ENCODE results near the gene SMG6.

Gene SMG6

GRCh38 chr17:2137342-2138098 is 166.1 kb downstream of the SMG6 start:
- DNase-seq = no peak

GRCh38 chr17:2136241-2136640 is 167.3 kb downstream of the SMG6 start:
- DNase-seq = no peak

- no peak for DNase-seq
Measured at GRCh38 chr17:2128011-2128410, 175.6 kb downstream of the SMG6 start.

DNA sequence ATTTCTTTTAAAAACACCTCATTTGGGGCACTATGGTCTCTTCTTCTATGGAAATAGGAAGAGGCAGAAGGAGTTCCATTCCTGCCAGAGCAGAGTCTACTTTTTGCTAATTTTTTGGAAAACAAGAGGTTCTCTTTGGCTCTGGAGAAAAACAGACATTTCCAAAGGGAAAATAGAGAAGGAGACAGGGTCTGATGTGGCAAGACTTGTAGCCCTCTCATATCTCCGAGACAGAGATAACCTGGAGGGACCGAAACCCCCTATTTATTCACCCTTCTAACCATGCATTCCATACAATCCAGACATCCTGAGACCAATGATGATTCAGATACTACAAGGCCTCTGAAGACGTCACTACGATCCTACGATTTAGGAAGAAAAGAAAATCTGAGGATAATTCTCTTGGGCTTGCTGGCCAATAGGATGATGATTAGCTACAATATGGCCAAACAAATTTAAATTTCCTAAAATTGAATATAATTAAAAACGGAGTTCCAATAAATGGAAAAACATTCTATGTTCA is 178.5 kb downstream of the SMG6 start:
- no peak for DNase-seq

GRCh38 chr17:2124391-2124790 is 179.2 kb downstream of the SMG6 start:
- no peak for DNase-seq

DNA sequence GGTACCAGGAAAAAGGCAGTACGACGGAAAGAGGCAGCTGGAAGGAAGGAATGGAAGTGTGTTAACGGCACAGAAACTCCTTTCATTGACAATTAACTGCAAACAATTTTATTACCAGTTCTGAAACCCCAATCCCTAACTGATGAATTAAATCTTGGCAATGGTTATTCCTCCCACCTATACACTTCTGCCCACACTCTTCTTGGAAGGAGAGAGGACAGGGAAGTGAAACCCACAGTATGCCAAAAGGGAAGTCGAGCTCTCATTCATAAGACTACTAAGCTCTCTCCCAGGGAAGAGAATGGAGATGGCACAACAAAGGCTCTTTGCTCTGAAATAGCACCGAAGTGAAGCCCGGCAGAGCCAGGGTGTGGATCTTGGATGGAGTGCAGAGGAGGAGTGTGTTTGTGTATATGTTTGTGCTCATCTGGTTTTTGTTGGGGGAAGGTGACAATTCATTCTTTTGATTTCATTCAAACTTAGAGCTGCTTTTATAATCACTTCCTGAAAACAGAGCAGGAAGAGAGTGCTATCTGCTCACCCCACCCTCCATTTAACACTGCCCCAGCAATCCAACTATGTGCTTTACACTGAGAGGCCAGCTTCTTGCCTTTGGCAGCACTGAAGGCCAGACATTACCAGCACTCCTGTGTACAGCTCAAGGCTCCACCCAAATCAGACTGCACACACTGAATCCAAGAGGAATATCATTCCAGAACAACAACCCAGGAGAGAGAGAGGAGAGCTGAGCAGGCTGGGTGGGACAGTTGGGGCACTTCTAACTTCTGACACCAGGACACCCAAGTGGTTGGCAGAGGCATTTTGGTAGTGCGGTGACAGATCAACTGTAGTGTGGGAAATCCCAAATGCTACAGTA is 180.0 kb downstream of the SMG6 start:
- no peak for DNase-seq

GRCh38 chr17:2122641-2123302 is 180.8 kb downstream of the SMG6 start:
- DNase-seq = no peak

- no peak for DNase-seq
Measured at GRCh38 chr17:2120586-2121335, 182.8 kb downstream of the SMG6 start.

GRCh38 chr17:2113279-2113622 is 190.3 kb downstream of the SMG6 start:
- no peak for DNase-seq

DNA sequence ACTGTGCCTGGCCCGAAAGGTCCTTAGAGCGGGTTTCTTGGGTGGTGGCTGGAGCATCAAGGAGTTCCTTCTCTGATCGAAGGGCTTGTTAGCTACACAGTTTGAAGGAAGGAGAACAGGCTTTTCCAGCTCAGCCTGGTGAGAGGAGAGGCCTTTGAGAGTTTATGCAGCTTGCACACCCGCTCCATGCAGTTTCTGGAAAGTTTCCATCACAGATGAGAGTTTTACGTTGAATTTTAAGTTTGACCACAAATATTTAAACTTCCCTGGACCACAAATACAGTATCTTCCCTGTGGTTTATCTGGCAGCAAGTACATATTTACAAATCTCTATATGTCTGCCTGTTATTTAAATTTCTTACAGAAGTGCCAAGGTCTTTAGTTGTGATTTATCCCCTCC is 191.9 kb downstream of the SMG6 start:
- DNase-seq = no peak

DNA sequence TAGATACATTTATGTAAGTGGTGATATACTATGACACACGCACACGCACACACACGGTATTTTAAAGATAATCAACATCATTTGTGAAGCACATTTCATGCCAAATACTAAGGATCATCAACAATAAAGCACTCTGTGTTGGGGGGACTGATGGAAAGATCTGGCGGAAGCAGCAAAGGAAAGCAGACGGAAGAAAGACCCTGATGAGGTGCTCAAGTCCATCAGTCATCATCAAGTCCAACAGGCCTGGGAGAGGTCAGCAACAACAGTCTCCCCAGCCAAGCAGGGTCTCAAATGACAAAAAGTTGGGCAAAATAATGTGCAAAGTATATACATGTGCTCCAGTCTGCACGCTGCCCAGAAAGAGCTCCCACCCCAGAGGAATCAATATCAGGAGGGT is 193.1 kb downstream of the SMG6 start:
- DNase-seq = no peak

- no peak for DNase-seq
Measured at GRCh38 chr17:2108170-2108569, 195.4 kb downstream of the SMG6 start.

GRCh38 chr17:2107506-2107905 is 196.1 kb downstream of the SMG6 start:
- no peak for DNase-seq

DNA sequence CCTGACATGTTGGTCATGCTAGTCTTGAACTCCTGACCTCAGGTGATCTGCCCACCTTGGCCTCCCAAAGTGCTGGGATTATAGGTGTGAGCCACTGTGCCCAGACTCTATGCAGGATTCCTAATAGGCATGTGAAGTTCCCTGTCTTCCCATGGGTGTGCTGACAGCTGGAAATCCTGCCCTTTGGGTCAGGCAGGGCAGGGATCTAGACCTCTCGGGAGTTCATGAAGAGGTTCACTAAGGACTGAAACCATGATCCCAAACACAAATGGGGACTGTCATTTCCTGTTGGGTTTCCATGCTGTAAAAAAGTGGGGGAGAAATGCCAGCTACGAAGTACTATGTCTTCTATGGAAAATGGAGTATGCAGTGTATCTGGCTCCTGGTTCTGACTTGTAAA is 196.5 kb downstream of the SMG6 start:
- no peak for DNase-seq

DNA sequence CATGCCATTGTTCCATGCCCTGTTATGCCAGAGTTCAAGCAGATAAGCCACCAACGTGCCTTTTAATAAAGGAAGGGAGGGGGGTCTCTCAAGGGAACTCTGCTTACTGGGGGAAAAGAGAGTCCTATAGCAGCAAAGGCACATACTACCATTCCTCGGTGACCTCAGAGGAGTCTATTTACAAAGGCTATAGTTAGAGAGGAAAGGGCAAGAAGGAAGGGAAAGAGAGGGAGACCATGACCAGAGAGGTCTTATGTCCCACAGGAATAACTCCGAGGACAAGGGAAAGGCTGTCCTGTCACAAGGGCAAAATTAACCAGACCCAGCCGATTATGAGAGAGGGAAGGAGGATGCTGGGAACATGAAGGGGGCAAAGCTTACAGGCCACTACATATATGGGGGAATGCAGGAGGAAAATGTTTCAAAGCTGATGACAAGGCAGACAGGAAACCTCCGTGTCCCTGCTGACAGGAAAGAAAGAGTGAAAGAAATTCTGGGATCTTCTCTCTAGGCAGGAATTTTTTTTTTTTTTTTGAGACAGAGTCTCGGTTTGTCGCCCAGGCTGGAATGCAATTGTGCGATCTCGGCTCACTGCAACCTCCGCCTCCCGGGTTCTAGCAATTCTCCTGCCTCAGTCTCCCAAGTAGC is 197.2 kb downstream of the SMG6 start:
- no peak for DNase-seq

DNA sequence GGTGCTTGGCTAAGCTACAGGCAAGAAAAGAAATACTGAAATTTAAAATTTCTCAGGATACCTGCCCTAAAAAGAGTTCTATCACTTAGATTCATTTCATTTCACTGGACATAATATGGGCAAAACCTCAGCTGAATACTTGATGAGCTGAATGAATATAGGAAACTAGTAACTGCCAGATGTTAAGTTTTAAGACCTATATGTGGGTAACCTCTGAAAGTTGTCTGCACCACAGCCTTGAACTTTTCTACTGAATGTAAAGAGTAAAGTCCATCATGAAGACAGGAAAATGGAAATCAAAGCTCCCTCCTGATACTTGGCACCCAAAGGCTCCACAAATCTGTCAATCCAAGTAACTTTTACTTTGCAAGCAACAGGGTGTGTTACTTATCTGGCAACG is 197.9 kb downstream of the SMG6 start:
- DNase-seq = no peak

- DNase-seq = no peak
Measured at GRCh38 chr17:2102931-2103809, 200.4 kb downstream of the SMG6 start.

DNA sequence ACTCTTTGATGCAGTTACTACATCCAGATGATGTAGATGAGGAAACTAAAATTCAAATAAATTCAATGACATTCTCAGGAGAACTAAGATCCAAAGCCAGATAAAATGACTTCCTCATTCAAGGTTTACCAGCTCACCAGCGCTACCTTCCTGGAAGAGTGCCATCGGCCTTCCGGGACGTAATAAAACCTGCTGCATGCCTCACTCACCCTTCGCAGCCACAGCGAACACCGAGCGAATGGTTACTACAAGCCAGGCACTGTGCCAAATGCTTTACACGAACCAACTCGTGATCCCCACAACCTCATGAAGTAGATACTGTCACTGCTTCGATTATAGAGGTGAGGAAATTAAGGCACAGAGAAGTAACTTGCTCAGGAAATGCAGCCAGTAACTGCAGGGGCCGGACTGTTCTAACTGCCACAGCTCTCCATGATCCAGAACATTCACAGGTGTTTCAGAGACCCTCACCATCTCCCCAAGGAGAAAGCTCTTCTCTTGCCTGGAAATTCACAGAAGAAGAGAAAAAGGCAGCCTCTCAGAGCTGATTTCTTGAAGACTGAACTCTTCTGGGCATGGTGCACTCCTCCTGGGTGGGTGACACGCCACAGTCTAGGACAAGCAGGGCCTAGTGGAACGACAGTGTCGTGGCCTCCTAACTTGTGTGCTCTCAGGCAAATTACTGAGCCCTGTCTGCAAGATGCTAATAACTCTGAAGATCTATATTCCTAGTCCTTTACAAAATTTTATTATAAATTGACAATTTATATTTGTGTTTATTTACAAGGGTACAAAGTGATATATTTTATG is 201.9 kb downstream of the SMG6 start:
- DNase-seq = no peak

DNA sequence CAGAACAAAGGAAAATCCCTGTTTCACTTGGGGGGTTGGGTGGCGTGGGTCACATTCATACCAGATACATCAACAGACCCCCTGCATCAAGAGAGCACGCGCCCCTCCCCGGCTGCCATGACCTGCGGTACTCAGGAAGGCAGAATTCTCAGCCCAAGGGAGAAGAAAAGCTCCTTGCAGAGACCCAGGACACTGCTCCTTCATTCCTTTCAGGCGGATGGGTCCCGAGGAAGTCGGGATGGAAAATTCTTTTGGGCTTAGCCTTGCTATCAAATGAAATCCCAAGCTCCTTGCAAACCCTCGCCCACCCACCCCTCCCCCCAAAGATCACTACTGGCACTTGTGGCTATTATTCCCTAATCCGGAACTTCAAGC is 208.1 kb downstream of the SMG6 start:
- DNase-seq = no peak

DNA sequence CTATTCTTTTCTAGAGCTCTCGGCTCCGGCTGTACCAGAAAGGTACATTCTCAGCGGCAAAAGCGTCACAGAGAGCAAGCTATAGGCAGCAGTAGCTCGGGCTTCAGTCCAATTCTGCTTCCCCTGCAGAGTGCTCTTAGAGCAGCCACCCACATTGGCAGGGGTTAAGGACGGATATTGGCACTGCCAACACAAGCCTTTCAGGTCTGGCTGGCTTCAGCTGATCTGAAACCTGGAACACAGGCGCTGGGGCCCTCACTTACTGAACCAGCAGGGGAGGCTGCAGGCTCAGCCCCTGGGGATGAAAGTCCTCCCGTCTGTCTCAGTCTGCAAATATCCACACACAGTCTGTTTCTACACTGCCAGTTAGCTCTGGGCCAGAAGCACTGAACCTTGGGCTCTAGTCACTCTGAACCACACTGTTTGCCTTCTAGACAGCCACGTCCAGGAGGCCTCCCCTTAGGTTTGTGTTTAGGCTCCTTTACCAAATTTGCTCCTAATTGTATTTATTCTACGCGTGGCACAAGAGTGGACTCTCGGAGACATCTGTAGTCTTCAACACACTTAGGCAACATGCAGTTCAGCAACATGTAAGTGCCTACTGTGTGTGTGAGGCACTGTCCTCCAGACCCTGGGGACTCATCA is 208.6 kb downstream of the SMG6 start:
- DNase-seq = no peak
